HG03103 (cell line): Measurements from ENCODE around the gene GPR25.
A peak's percentile ranks its signal among the peaks of the same experiment; 100 is the strongest.

ENCODE experiments used
- ATAC-seq: cut with Tn5 transposase; IDR thresholded peaks from one replicate; pipeline ENCODE4 v1.9.1; 2021; ENCODE audit warnings: low read depth; ENCODE audit not compliant: unreplicated experiment

The GPR25 gene

GRCh38 chr1:200869753-200870391, 2.9 kb upstream of the GPR25 start:
- ATAC-seq = peak; percentile 47

GRCh38 chr1:200873116-200873670, 412 bp downstream of the GPR25 start:
- ATAC-seq = no peak

- no peak for ATAC-seq
Measured at GRCh38 chr1:200873671-200874397, 1.1 kb downstream of the GPR25 start.

GRCh38 chr1:200874694-200875093, 1.9 kb downstream of the GPR25 start:
- ATAC-seq = no peak

GRCh38 chr1:200875416-200875815, 2.6 kb downstream of the GPR25 start:
- ATAC-seq = no peak

- ATAC-seq = no peak
Measured at GRCh38 chr1:200877010-200877409, 4.2 kb downstream of the GPR25 start.

GRCh38 chr1:200877839-200878551, 5.2 kb downstream of the GPR25 start:
- no peak for ATAC-seq

GRCh38 chr1:200880212-200880611, 7.4 kb downstream of the GPR25 start:
- no peak for ATAC-seq

- no peak for ATAC-seq
Measured at GRCh38 chr1:200883118-200883517, 10.3 kb downstream of the GPR25 start.

GRCh38 chr1:200885623-200886402, 13.0 kb downstream of the GPR25 start:
- no peak for ATAC-seq

- no peak for ATAC-seq
Measured at GRCh38 chr1:200886594-200886993, 13.8 kb downstream of the GPR25 start.

GRCh38 chr1:200887036-200887435, 14.3 kb downstream of the GPR25 start:
- ATAC-seq = no peak

GRCh38 chr1:200887772-200888348, 15.1 kb downstream of the GPR25 start:
- ATAC-seq = no peak

GRCh38 chr1:200888349-200888838, 15.6 kb downstream of the GPR25 start:
- peak; percentile 88 for ATAC-seq

GRCh38 chr1:200889571-200889970, 16.8 kb downstream of the GPR25 start:
- no peak for ATAC-seq

GRCh38 chr1:200890027-200890426, 17.2 kb downstream of the GPR25 start:
- ATAC-seq = no peak

GRCh38 chr1:200890818-200891773, 18.3 kb downstream of the GPR25 start:
- ATAC-seq = no peak

GRCh38 chr1:200891774-200892157, 19.0 kb downstream of the GPR25 start:
- no peak for ATAC-seq

GRCh38 chr1:200892546-200892945, 19.8 kb downstream of the GPR25 start:
- ATAC-seq = no peak
